ENCODE measurements around the gene ACTG1. TPM values are rescaled to one million over a fixed set of nuclear protein-coding genes. Genes with fewer than 3 reads are reported as not detected.

Gene ACTG1
- total and polyA plus RNA-seq, 2 of the 13 experiments (the other 11 are each of a cell fraction or from before 2014, with no cell fraction given): 973 to 1,138 TPM

GRCh38 chr17:81551458-81552243 is 39.1 kb upstream of the ACTG1 start (continued):
- no peak for TF ChIP-seq MYPOP (CRISPR knock-in tag; IDR thresholded peaks at IDR 0.05)
- no peak for TF ChIP-seq ZNF713 (CRISPR knock-in tag; IDR thresholded peaks at IDR 0.05)
- 0 out of 2 replicates have a peak, but pooled peaks have one; percentile 41 for TF ChIP-seq ZNF260 (CRISPR knock-in tag; IDR thresholded peaks at IDR 0.05; ENCODE audit: borderline replicate concordance, low read depth)
- no peak for TF ChIP-seq PRPF4 (IDR thresholded peaks at IDR 0.05; ENCODE audit: low read depth, low read length, poor library complexity, severe bottlenecking)
- TF ChIP-seq ZNF576 (CRISPR knock-in tag; IDR thresholded peaks at IDR 0.05): no peak
- no peak for TF ChIP-seq SYNCRIP (IDR thresholded peaks at IDR 0.05; ENCODE audit: insufficient read depth, low read depth, low read length)
- TF ChIP-seq ZNF292 (CRISPR knock-in tag; IDR thresholded peaks at IDR 0.05; ENCODE audit: borderline replicate concordance, low read depth): no peak
- TF ChIP-seq RFX5 (IDR thresholded peaks at IDR 0.05; ENCODE audit: low read depth, low read length): no peak
- no peak for TF ChIP-seq NR2F6 (IDR thresholded peaks at IDR 0.05)
- no peak for TF ChIP-seq NR2F6 (CRISPR knock-in tag; IDR thresholded peaks at IDR 0.05)
- TF ChIP-seq HNF1B (CRISPR knock-in tag; IDR thresholded peaks at IDR 0.05): no peak
- no peak; the same call in 1 of the 2 replicates for TF ChIP-seq UBTF (CRISPR knock-in tag; IDR thresholded peaks at IDR 0.05)
- 0 out of 2 replicates have a peak, but pooled peaks have one; percentile 73 for TF ChIP-seq ZNF598 (CRISPR knock-in tag; IDR thresholded peaks at IDR 0.05; ENCODE audit: borderline replicate concordance)
- no peak; the same call in 1 of the 2 replicates for TF ChIP-seq ZBTB34 (CRISPR knock-in tag; IDR thresholded peaks at IDR 0.05)
- no peak for TF ChIP-seq ARID3A (IDR thresholded peaks at IDR 0.05; ENCODE audit: low read depth, low read length)
- no peak for TF ChIP-seq SNAPC5 (CRISPR knock-in tag; IDR thresholded peaks at IDR 0.05; ENCODE audit: borderline replicate concordance)
- TF ChIP-seq ZNF546 (CRISPR knock-in tag; conservative IDR thresholded peaks at IDR 0.05): no peak
- TF ChIP-seq SOX6 (IDR thresholded peaks at IDR 0.05): no peak
- no peak for TF ChIP-seq SOX6 (CRISPR knock-in tag; IDR thresholded peaks at IDR 0.05)
